CD4-positive, alpha-beta T cell treated with Interleukin-6 for 4 hours (primary cell): ENCODE data around the gene CTDP1.

ENCODE experiments used
- DNase-seq: peaks from one replicate; pipeline ENCODE4 v3.0.0-alpha.2; 2020; ENCODE audit warnings: mixed read lengths

Gene CTDP1

GRCh38 chr18:79787527-79787864 lies 107.9 kb downstream of the CTDP1 start:
- DNase-seq, result no peak

GRCh38 chr18:79787865-79788733 lies 108.5 kb downstream of the CTDP1 start:
- no peak for DNase-seq

- DNase-seq, result no peak
Measured at GRCh38 chr18:79788734-79789085, 109.1 kb downstream of the CTDP1 start.

GRCh38 chr18:79789091-79789891 lies 109.7 kb downstream of the CTDP1 start:
- no peak for DNase-seq

GRCh38 chr18:79789901-79790890 lies 110.6 kb downstream of the CTDP1 start:
- DNase-seq, result no peak

GRCh38 chr18:79790996-79791972 lies 111.7 kb downstream of the CTDP1 start:
- no peak for DNase-seq

- no peak for DNase-seq
Measured at GRCh38 chr18:79792096-79792987, 112.7 kb downstream of the CTDP1 start.

GRCh38 chr18:79792988-79793355 lies 113.4 kb downstream of the CTDP1 start:
- DNase-seq, result no peak

GRCh38 chr18:79794846-79795245 lies 115.2 kb downstream of the CTDP1 start:
- DNase-seq, result no peak

GRCh38 chr18:79795446-79795845 lies 115.8 kb downstream of the CTDP1 start:
- no peak for DNase-seq

- DNase-seq, result no peak
Measured at GRCh38 chr18:79796016-79796415, 116.4 kb downstream of the CTDP1 start.

GRCh38 chr18:79796531-79797405 lies 117.2 kb downstream of the CTDP1 start:
- DNase-seq, result no peak

GRCh38 chr18:79797518-79798345 lies 118.1 kb downstream of the CTDP1 start, which contains the start of gene KCNG2:
KCNG2 (plus strand) TSS chr18:79797938; CDS start chr18:79863668, 65,730 bp downstream.
- DNase-seq, result peak; percentile 34

- DNase-seq, result no peak
Measured at GRCh38 chr18:79798346-79798998, 118.9 kb downstream of the CTDP1 start.

GRCh38 chr18:79798999-79799370 lies 119.4 kb downstream of the CTDP1 start:
- no peak for DNase-seq

GRCh38 chr18:79799619-79800370 lies 120.2 kb downstream of the CTDP1 start:
- DNase-seq, result no peak
